GM18907 (cell line): ENCODE results near the gene FBLN1.
"Not testable (repeated sequence)": the region's sequence is repeated elsewhere in the genome, so short reads cannot be mapped to it uniquely, and the experiment has no call there.

Experiments
- ATAC-seq: cut with Tn5 transposase; IDR thresholded peaks from one replicate; pipeline ENCODE4 v1.9.1; 2021; ENCODE audit warnings: mild to moderate bottlenecking, moderate library complexity; ENCODE audit not compliant: unreplicated experiment

Gene FBLN1

GRCh38 chr22:45525480-45525879 is 22.8 kb downstream of the FBLN1 start:
- no peak for ATAC-seq

- no peak for ATAC-seq
Observed at GRCh38 chr22:45526281-45526680, 23.6 kb downstream of the FBLN1 start.

- ATAC-seq = no peak
Observed at GRCh38 chr22:45526768-45527360, 24.2 kb downstream of the FBLN1 start.

DNA sequence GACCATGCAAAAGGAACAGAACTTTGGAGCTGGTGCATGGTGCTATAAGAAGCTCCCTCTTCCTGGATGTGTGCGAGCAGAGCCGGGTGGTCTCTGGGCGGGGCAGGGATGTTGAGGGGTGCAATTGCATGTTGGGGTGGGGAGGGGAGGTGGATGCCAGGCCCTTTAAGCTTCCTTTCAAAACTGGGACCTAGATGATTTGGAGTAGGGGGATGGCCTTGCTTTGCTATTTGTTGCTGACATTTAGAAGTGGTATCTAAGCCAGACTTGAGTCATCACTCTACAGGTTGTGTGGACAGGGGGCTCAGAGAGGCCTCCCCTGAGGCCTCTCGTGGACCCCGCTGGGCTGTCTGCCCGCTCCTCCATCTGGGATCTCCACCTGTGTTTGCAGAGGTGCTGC is 24.8 kb downstream of the FBLN1 start:
- ATAC-seq = no peak

GRCh38 chr22:45528046-45528445 is 25.4 kb downstream of the FBLN1 start:
- no peak for ATAC-seq

DNA sequence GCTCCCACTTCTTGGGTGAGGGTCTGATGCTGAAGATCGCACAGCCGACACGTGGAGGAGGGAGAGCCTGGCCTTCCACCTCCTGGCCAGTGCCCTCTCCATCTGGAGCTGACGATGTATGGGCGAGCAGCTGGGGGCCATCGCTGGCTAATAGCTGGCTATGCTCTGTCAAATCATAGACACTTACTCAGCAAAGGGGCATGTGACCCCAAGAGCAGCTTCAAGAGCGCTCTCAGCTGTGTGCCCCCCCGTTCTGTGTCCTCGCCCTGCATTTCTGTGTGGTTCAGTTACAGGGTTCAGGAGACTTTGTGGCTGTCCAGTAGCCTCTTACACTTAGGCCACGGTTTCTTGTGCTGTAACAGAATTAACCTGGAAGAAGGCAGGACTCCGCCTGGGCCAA is 26.4 kb downstream of the FBLN1 start:
- ATAC-seq = no peak

DNA sequence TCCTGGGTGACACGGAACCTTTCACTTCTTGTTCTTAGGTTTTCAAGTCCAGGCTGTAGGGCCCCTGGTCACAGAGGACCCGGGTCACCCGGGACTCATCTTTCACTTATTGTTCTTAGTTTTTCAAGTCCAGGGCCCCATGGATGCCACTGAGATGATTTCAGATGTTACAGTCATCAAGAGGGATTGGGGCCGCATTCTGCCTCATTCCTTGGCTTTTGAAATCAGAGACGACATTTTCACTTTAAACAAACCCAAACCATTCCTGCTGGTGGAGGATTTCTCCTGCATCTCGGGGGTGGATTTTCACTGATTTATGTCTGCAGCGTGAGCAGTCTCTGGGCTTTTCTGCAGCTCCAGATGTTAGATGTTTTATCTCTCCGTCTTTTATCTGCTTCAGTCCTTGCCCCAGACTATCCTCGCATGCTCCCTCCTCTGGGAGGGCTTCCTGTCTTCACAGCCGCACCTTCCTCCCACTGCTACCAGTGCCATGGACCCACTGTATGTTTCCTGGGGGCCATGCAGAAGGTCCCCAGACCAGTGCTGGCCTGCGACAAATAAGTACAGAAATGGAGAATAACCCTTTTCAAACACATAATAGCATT is 27.4 kb downstream of the FBLN1 start:
- ATAC-seq = no peak

GRCh38 chr22:45531441-45532234 is 29.0 kb downstream of the FBLN1 start:
- no peak for ATAC-seq

- no peak for ATAC-seq
Observed at GRCh38 chr22:45532235-45532631, 29.6 kb downstream of the FBLN1 start.

DNA sequence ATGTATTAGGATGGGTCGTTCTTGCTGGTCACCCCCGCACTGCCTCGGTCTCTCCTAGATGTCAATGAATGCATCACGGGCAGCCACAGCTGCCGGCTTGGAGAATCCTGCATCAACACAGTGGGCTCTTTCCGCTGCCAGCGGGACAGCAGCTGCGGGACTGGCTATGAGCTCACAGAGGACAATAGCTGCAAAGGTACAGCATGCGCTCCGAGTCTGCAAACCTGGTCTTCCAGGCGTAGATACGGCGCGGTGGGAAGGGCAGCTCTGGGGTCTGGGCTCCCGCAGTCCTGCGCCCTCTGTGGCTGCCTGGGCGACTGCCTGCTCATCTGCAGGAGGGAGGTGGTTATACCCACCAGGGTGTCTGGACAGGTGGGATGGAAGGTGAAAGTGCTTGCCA is 31.0 kb downstream of the FBLN1 start:
- no peak for ATAC-seq

DNA sequence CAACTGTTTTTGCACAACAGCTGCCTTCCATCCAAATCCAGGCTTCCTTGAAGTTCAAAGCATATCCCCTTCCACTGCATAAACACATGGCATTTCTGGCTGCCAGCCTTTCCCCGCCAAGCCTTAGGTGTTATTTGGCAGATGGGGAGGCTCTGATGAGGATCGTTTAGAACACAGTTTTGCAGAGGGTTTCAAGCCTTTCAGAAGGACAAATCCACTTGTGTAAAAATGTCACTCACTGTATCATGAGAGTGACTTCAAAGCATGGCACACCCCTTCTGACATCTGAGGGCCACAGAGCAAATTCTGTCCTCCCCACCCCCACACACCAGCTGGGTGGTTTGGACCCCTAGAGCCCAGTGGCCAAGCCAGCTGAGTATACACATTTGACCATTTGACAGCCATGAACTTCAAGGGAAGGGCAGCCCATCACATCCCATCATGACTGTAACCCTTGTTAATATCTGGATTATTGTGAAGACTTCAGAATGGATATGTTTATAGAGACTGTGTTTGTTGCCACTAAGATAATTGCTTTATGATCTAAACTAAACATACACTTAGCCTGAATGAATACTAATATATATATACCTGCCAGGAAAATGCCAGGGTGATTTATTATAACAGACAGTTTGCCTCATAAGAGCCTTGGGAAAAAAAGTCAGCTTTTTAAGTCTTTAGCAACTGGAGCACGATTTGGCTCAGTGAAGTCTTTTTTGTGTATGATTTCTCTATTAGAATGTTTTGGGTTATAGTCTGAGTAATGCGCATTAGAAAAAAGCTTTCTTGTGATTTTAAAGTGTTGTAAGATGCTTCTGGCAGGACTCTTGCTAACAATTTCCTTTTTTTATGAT is 31.9 kb downstream of the FBLN1 start:
- ATAC-seq = no peak

DNA sequence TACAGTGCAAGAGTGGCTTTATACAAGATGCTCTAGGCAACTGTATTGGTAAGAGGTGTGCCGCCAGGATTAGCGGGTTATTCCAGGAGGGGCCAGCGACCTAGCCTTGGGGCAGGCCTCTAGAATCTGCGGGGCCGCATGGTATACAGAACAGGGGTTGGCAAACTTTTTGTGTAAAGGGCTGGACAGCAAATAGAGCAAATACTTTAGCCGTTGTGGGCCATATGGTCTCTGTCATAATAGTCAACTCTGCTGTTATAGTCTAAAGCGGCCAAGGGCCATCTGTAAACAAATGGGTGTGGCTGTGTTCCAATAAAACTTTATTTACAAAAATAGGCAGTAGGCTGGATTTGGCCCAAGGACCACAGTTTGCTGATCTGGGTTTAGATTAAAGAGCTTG is 32.6 kb downstream of the FBLN1 start:
- ATAC-seq = no peak

GRCh38 chr22:45535835-45536234 is 33.2 kb downstream of the FBLN1 start:
- ATAC-seq = not testable (repeated sequence)

DNA sequence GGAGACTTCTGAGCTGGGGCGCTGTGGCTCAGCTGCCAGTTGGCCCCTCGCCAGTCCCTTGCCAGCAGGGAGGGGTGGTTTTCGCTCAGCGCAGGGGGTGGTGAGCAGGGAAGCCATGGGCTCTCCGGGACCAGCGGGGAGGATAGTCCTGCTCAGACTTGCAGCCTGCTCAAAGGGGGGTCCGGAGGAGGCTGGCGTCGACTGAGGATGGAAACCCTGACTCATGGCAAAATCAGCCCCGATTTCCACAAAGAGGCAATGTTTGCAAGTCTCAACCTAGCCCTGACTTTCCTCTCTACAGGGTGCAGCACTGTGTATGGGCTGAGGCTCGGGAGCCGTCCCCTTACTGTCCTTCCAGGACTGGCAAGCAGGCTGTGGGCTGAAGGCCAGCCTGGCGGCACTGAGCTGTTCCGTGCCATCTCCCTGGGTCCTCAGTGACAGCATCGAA is 35.1 kb downstream of the FBLN1 start:
- ATAC-seq = no peak

DNA sequence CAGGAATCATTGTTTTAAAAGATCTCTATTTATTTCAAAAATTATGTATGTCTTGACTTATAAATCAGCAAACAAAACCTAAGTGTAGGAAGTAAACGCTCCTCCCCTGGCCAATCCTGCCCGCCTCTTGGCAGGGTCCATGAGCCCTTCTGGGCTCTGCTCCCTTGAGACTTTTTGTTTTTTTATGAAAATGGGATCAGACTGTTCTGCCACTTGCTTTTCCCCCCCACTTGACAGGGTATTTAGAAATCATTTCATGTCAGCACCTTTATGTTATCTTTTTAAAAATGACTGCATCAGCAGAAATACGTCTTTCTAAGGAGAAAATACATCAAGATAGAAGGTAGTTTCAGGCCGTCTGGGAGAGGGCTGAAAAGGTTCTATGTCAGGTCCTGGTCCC is 35.6 kb downstream of the FBLN1 start:
- no peak for ATAC-seq

DNA sequence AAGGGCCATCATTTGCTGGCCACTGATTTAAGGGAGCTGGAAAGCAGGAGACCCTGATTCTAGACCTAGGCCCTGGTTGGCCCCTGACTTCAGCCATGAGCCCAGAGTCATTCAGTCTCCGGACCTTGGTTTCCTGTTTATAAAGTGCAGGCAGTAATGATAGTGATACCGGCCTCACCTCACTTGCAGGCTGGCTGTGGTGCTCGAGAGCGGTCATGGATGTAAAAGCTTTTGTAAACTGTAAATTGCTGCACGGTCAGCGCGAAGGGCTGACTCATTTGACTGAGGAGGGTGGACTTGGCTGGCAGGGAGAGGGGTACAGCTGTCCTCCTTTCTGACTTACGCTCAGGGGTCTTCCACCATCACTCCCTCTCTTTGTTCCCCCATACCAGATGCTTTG is 37.4 kb downstream of the FBLN1 start:
- no peak for ATAC-seq

- no peak for ATAC-seq
Observed at GRCh38 chr22:45541382-45541979, 38.8 kb downstream of the FBLN1 start.

DNA sequence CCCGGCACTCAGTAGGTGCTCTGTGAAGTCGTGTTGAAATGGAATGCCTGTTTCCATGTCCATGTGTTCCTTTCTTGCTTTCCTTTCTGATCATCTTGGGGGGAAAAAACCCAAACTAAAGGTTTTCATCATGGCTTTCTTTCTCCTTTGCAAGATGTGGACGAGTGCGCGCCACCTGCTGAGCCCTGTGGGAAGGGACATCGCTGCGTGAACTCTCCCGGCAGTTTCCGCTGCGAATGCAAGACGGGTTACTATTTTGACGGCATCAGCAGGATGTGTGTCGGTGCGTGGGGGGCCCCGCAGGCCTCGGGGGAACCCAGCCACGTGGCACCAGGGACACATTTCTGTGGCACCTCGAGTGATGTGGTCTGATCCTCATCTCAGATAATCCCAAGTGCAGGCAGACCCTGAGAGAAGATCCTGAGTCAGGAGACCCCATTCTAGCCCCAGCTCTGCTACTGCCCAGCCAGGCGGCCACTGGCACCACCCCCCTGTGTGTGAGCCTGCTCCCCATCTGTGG is 39.4 kb downstream of the FBLN1 start:
- no peak for ATAC-seq

DNA sequence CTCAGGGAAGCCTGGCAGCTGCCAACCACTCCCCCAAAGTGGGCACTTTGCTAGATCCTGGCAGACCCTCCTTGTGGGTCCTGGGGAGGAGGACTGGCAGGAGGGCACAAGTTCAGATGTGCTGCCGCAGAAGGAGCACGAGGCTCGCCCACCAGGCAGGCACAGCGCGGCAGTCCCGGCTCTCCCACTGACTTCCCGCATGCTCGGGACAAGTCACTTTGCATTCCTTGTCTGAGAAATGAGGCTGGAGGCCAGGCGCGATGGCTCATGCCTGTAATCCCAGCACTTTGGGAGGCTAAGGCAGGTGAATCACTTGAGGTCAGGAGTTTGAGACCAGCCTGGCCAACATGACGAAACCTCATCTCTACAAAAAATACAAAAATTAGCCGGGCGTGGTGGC is 40.1 kb downstream of the FBLN1 start:
- not testable (repeated sequence) for ATAC-seq

DNA sequence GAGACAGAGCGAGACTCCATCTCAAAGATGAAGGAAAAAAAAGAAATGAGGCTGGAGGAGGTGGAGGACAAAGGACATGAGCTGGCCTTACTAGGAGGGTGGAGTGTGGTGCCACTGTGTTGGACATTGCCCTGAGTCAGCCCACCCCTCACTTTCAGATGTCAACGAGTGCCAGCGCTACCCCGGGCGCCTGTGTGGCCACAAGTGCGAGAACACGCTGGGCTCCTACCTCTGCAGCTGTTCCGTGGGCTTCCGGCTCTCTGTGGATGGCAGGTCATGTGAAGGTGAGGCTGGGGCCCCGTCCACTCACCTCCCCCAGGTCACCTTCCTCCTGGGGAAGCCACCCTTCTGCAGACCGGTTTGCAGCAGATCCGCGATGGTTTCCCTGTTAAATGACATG is 40.6 kb downstream of the FBLN1 start:
- ATAC-seq = no peak
